Measurements from ENCODE around the gene MAP3K2.

MAP3K2 gene

GRCh38 chr2:127270663-127271062, 117.1 kb downstream of the MAP3K2 start:
- no peak for TF ChIP-seq ZFP3 (tag by site-specific recombination; IDR thresholded peaks at IDR 0.05; ENCODE audit: low read depth)
- no peak for TF ChIP-seq ZNF658 (tag by site-specific recombination; IDR thresholded peaks at IDR 0.05)
- TF ChIP-seq ZNF544 (tag by site-specific recombination; IDR thresholded peaks at IDR 0.05) = no peak
- TF ChIP-seq KLF7 (tag by site-specific recombination; IDR thresholded peaks at IDR 0.05; ENCODE audit: borderline replicate concordance) = no peak
- no peak for TF ChIP-seq HOXC10 (CRISPR knock-in tag; IDR thresholded peaks at IDR 0.05)
- no peak for TF ChIP-seq FEZF1 (tag by site-specific recombination; IDR thresholded peaks at IDR 0.05)
- TF ChIP-seq YY2 (tag by site-specific recombination; IDR thresholded peaks at IDR 0.05) = no peak
- TF ChIP-seq ZNF596 (tag by site-specific recombination; IDR thresholded peaks at IDR 0.05) = no peak
- TF ChIP-seq ZNF138 (tag by site-specific recombination; IDR thresholded peaks at IDR 0.05; ENCODE audit: borderline replicate concordance) = no peak
- no peak for TF ChIP-seq ZNF513 (tag by site-specific recombination; IDR thresholded peaks at IDR 0.05)
- TF ChIP-seq REST (tag by site-specific recombination; IDR thresholded peaks at IDR 0.05) = no peak
- TF ChIP-seq ZNF785 (tag by site-specific recombination; IDR thresholded peaks at IDR 0.05) = no peak
- no peak for TF ChIP-seq ZNF133 (tag by site-specific recombination; IDR thresholded peaks at IDR 0.05)
- H3K36me3 ChIP-seq (ENCODE audit: control insufficient read depth in 2 of 2, insufficient read depth in 1 of 2, low read length in 2 of 2) = peaks cover 72 to 86% of the 10 kb centered on the region in 2 experiments
- POLR2A ChIA-PET = no interaction called here
- no peaks in the 10 kb centered on the region for H3K9me3 ChIP-seq (ENCODE audit: control insufficient read depth, insufficient read depth, low read depth, low read length)
- no peaks in the 10 kb centered on the region for H3K4me1 ChIP-seq (ENCODE audit: control insufficient read depth, insufficient read depth, low read length)
- no peak overlapping the region for H3K27ac ChIP-seq (ENCODE audit: extremely low read depth, low read depth, low read length)
- CTCF ChIA-PET = no interaction called here
- no peak overlapping the region for H3K4me3 ChIP-seq (ENCODE audit: low read depth, low read length)

DNA sequence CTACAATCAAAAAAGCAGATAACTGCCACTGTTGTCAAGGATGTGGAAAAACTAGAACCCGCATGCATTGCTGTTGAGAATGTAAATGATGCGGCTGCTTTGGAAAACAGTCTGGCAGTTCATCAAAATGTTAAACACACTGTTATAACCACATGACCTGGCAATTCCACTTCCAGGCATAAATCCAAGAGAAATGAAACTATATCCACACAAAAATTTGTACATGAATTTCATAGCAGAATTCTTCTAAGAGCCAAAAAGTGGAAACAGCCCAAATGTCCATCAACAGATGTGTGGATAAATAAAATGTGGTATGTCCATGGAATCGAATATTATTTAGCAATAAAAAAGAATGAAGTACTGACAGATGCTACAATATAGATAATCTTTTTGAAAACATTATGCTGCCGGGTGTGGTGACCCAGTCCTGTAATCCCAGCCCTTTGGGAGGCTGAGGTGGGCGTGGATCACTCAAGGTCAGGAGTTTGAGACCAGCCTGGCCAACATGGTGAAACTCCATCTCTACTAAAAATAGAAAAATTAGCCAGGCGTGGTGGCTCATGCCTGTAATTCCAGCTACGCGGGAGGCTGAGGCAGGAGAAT, 125.9 kb downstream of the MAP3K2 start:
- no peak overlapping the region for H3K4me3 ChIP-seq (ENCODE audit: low read depth, low read length)
- POLR2A ChIA-PET = no interaction called here
- H3K36me3 ChIP-seq (ENCODE audit: control insufficient read depth in 2 of 2, insufficient read depth in 1 of 2, low read length in 2 of 2) = peaks cover 26 to 63% of the 10 kb centered on the region in 2 experiments
- H3K4me1 ChIP-seq (ENCODE audit: control insufficient read depth, insufficient read depth, low read length) = no peaks in the 10 kb centered on the region
- no peaks in the 10 kb centered on the region for H3K9me3 ChIP-seq (ENCODE audit: control insufficient read depth, insufficient read depth, low read depth, low read length)
- CTCF ChIA-PET = no interaction called here
- no peak overlapping the region for H3K27ac ChIP-seq (ENCODE audit: extremely low read depth, low read depth, low read length)
- TF ChIP-seq ZNF423 (tag by site-specific recombination; IDR thresholded peaks at IDR 0.05) (no peak), MZF1 (tag by site-specific recombination; IDR thresholded peaks at IDR 0.05; ENCODE audit: borderline replicate concordance) (no peak)

DNA sequence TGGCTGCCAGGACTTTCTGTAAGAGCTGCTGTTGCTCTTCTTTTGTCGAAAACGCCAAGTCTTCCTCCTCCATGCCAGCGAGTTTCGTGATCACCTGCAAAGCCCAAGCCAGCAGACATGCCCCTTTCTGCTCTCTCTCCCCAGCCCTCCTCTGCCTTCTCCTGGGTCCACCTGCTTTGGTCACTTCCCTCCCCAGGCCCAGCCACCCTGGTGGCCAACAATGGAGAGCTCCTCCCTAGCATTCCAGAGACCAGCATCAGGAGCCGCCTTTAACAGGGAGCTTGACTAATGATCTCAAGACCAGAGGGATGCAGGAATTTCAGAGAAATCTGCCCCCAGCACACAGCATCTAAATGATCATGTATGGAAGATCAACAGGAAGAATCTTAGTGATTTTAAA, 128.4 kb downstream of the MAP3K2 start:
- POLR2A ChIA-PET = no interaction called here
- no peak for TF ChIP-seq OSR2 (tag by site-specific recombination; IDR thresholded peaks at IDR 0.05)
- TF ChIP-seq BCL11A (tag by site-specific recombination; IDR thresholded peaks at IDR 0.05; ENCODE audit: low read depth) = no peak
- no peak for TF ChIP-seq ZNF623 (tag by site-specific recombination; IDR thresholded peaks at IDR 0.05)
- TF ChIP-seq ZNF398 (tag by site-specific recombination; IDR thresholded peaks at IDR 0.05) = no peak
- no peak for TF ChIP-seq MZF1 (tag by site-specific recombination; IDR thresholded peaks at IDR 0.05; ENCODE audit: borderline replicate concordance)
- TF ChIP-seq ZNF529 (tag by site-specific recombination; IDR thresholded peaks at IDR 0.05; ENCODE audit: insufficient replicate concordance) = no peak
- TF ChIP-seq ZNF48 (tag by site-specific recombination; IDR thresholded peaks at IDR 0.05) = no peak
- no peak for TF ChIP-seq ZNF658 (tag by site-specific recombination; IDR thresholded peaks at IDR 0.05)
- no peak for TF ChIP-seq SCRT1 (tag by site-specific recombination; IDR thresholded peaks at IDR 0.05; ENCODE audit: borderline replicate concordance)
- no peak for TF ChIP-seq ZNF155 (tag by site-specific recombination; IDR thresholded peaks at IDR 0.05)
- no peak for TF ChIP-seq ZNF530 (tag by site-specific recombination; IDR thresholded peaks at IDR 0.05; ENCODE audit: low read depth)
- TF ChIP-seq GLI4 (tag by site-specific recombination; IDR thresholded peaks at IDR 0.05) = no peak

More for the DNA sequence above, 128.4 kb downstream of the MAP3K2 start:
- H3K36me3 ChIP-seq (ENCODE audit: control insufficient read depth in 2 of 2, insufficient read depth in 1 of 2, low read length in 2 of 2) = peaks cover 26 to 71% of the 10 kb centered on the region in 2 experiments
- CTCF ChIA-PET = interaction anchor here (0.6 to 2.7 kb wide), 2 partner anchors 62 to 154 kb away, joined by 3 to 12 read pairs; no protein-coding TSS in a partner anchor
- no peaks in the 10 kb centered on the region for H3K4me1 ChIP-seq (ENCODE audit: control insufficient read depth, insufficient read depth, low read length)
- H3K4me3 ChIP-seq (ENCODE audit: low read depth, low read length) = no peak overlapping the region
- H3K9me3 ChIP-seq (ENCODE audit: control insufficient read depth, insufficient read depth, low read depth, low read length) = no peaks in the 10 kb centered on the region
- H3K27ac ChIP-seq (ENCODE audit: extremely low read depth, low read depth, low read length) = no peak overlapping the region
